GM11168 (cell line): ENCODE data around the gene TMIE.
"Not testable (repeated sequence)": the region's sequence is repeated elsewhere in the genome, so short reads cannot be mapped to it uniquely, and the experiment has no call there.

Source experiments
- in situ Hi-C: fragments of 300-500 bp; cut with MboI; formaldehyde crosslinking; loops from one replicate; pipeline ENCODE4 v1.12.0; 2022; ENCODE audit warnings: low sequenced_read_pairs; ENCODE audit not compliant: unreplicated experiment

The TMIE gene

GRCh38 chr3:46750555-46751038 lies 49.4 kb downstream of the TMIE start:
- in situ Hi-C loops, result no loop called here

GRCh38 chr3:46753127-46753526 lies 51.9 kb downstream of the TMIE start:
- in situ Hi-C loops, result not testable (repeated sequence)

DNA sequence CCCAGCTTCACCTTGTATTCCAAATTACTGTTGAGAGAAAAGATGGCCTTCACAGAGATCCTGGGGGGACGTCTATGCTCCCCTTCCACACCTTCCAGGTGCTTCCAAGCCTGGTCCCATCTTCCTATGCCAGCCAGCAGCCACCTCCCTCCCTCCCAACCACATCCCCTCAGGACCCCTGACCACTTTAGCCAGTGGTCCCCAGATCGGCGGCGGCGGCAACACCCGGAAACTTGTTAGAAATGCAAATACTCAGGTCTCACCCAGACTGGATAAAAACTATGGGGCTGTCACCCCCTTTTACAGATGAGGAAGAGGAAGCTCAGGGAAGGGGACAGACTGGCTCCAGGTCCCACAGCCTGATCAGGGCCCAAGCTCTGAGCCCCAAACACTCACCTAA lies 54.5 kb downstream of the TMIE start:
- in situ Hi-C loops, result no loop called here

DNA sequence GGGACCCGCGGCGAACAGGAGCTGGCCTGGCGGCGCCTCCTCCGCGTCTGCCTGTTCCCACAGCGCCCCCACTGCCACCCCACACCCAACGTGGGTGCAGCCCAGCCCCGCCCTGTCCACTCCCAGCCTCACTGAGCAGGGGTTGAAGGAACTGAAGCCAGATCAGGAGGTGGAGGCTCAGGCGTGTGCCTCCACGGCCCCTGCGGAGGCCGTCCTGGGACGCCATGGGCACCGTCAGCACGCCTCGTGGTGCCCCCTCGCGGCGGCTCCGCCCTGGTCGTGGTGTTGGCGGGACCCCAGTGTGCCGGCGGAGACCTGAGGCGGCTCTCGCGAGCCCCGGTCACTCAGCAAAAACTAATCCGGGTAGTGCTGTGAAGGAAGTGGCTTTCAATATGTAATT lies 55.5 kb downstream of the TMIE start:
- in situ Hi-C loops, result no loop called here

- in situ Hi-C loops, result no loop called here
Observed at GRCh38 chr3:46759239-46760167, 58.3 kb downstream of the TMIE start.
